ENCODE data around the gene TRRAP. TPM values are rescaled to one million over a fixed set of nuclear protein-coding genes. Genes with fewer than 3 reads are reported as not detected.

The TRRAP gene
- total and polyA plus RNA-seq, 2 of the 4 experiments (the other 2 are of a cell fraction), result 12.5 to 18.1 TPM

GRCh38 chr7:99029466-99030435, 151.4 kb downstream of the TRRAP start:
- POLR2A ChIA-PET (ENCODE audit: unreplicated experiment), result no interaction called here
- H2BK20ac ChIP-seq (ENCODE audit: low read depth, low read length), result no peak overlapping the region
- no peaks in the 10 kb centered on the region for H3K27me3 ChIP-seq (ENCODE audit: control insufficient read depth, insufficient read depth, low read length)
- no peak overlapping the region for H4K8ac ChIP-seq (ENCODE audit: low read depth in 2 of 2, low read length in 2 of 2)
- no peak overlapping the region for H4K91ac ChIP-seq (ENCODE audit: insufficient read depth, low read depth, low read length)
- H3K9ac ChIP-seq (ENCODE audit: low read depth, low read length), result no peak overlapping the region
- no peaks in the 10 kb centered on the region for H3K4me1 ChIP-seq (ENCODE audit: control insufficient read depth, insufficient read depth, low read length)
- H3K4me2 ChIP-seq (ENCODE audit: low read depth, low read length), result no peak overlapping the region
- intact Hi-C loops (cut with micrococcal nuclease) (no loop called here), in situ Hi-C loops (cut with MboI; ENCODE audit: low sequenced_read_pairs) (no loop called here), dilution Hi-C loops (cut with HindIII; ENCODE audit: low sequenced_read_pairs, unreplicated experiment) (no loop called here)
- peaks cover 4% of the 10 kb centered on the region for H3K9me1 ChIP-seq (ENCODE audit: insufficient read depth, low read length)
- H2BK15ac ChIP-seq (ENCODE audit: low read depth, low read length), result no peak overlapping the region
- no peak overlapping the region for H3K23ac ChIP-seq (ENCODE audit: low read depth, low read length)
- no peak overlapping the region for H2BK120ac ChIP-seq (ENCODE audit: low read depth, low read length)
- TSS peak; percentile 56 for BruUV-seq (replicated peaks)
- peak; percentile 35 for DNase-seq
- peaks cover 4% of the 10 kb centered on the region; the same call in 1 of the 2 replicates for H4K20me1 ChIP-seq (ENCODE audit: insufficient read depth, low read length)
- no peak overlapping the region for H2AK5ac ChIP-seq (ENCODE audit: low read depth, low read length)
- no peak overlapping the region for H4K5ac ChIP-seq (ENCODE audit: low read depth, low read length)
- no peak overlapping the region for H2BK5ac ChIP-seq (ENCODE audit: low read depth, low read length, poor library complexity, severe bottlenecking)
- H3K9me3 ChIP-seq (ENCODE audit: control insufficient read depth, insufficient read depth, low read length), result no peaks in the 10 kb centered on the region
- no peak overlapping the region for H3K27ac ChIP-seq (ENCODE audit: insufficient read depth, low read length)
- H3K36me3 ChIP-seq (ENCODE audit: control insufficient read depth, insufficient read depth, low read length), result peaks cover 63% of the 10 kb centered on the region
- no peak overlapping the region for H2AK9ac ChIP-seq (replicated peaks; ENCODE audit: low read depth, low read length, poor library complexity)
- H3K18ac ChIP-seq (ENCODE audit: low read depth, low read length), result no peak overlapping the region
- H2AFZ ChIP-seq (replicated peaks; ENCODE audit: low read length, poor library complexity), result no peak overlapping the region
- TF ChIP-seq FOS (IDR thresholded peaks at IDR 0.05; ENCODE audit: low read depth, low read length) (no peak), MXI1 (IDR thresholded peaks at IDR 0.05; ENCODE audit: borderline replicate concordance, low read depth, low read length) (no peak), POLR2A (IDR thresholded peaks at IDR 0.05; ENCODE audit: low read depth, low read length) (no peak), CEBPB (IDR thresholded peaks at IDR 0.05; ENCODE audit: low read depth, low read length) (no peak), CHD1 (IDR thresholded peaks at IDR 0.05; ENCODE audit: low read depth, low read length) (no peak), MAZ (IDR thresholded peaks at IDR 0.05; ENCODE audit: borderline replicate concordance, low read depth, low read length) (no peak), SMC3 (IDR thresholded peaks at IDR 0.05; ENCODE audit: low read depth, low read length) (no peak), RAD21 (IDR thresholded peaks at IDR 0.05; ENCODE audit: low read length) (no peak), RCOR1 (IDR thresholded peaks at IDR 0.05; ENCODE audit: insufficient replicate concordance, low read length) (no peak), BHLHE40 (IDR thresholded peaks at IDR 0.05; ENCODE audit: low read depth, low read length) (no peak), MAFK (IDR thresholded peaks at IDR 0.05; ENCODE audit: low read depth, low read length) (no peak)
- TF ChIP-seq, protein P1, sequence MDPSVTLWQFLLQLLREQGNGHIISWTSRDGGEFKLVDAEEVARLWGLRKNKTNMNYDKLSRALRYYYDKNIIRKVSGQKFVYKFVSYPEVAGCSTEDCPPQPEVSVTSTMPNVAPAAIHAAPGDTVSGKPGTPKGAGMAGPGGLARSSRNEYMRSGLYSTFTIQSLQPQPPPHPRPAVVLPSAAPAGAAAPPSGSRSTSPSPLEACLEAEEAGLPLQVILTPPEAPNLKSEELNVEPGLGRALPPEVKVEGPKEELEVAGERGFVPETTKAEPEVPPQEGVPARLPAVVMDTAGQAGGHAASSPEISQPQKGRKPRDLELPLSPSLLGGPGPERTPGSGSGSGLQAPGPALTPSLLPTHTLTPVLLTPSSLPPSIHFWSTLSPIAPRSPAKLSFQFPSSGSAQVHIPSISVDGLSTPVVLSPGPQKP (IDR thresholded peaks at IDR 0.05; ENCODE audit: borderline replicate concordance, low read depth, low read length), result no peak
- TF ChIP-seq, protein P2, sequence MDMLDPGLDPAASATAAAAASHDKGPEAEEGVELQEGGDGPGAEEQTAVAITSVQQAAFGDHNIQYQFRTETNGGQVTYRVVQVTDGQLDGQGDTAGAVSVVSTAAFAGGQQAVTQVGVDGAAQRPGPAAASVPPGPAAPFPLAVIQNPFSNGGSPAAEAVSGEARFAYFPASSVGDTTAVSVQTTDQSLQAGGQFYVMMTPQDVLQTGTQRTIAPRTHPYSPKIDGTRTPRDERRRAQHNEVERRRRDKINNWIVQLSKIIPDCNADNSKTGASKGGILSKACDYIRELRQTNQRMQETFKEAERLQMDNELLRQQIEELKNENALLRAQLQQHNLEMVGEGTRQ (IDR thresholded peaks at IDR 0.05; ENCODE audit: low read depth, low read length), result no peak
- 100% methylated on average over 1 of the region's 9 CpGs; no CpG with 5 or more reads in 1 of the 2 experiments for WGBS, 2 experiments (ENCODE audit: extremely low coverage in 2 of 2, insufficient read length in 1 of 2)
- ATAC-seq (ENCODE audit: low read depth), result no peak
- H3K79me1 ChIP-seq (ENCODE audit: low read depth in 1 of 2, low read length in 2 of 2), result peaks cover 0 to 42% of the 10 kb centered on the region in 2 experiments; a peak in 3 of 4 replicates
- CTCF ChIA-PET, result no interaction called here
- H3K4me3 ChIP-seq (ENCODE audit: insufficient read depth, low read depth, low read length), result no peak overlapping the region
- no peak overlapping the region for H3K14ac ChIP-seq (replicated peaks; ENCODE audit: low read depth, low read length)
- H3K56ac ChIP-seq (ENCODE audit: extremely low read depth, insufficient read depth, low read length), result no peak overlapping the region
- no peak overlapping the region for H3K4ac ChIP-seq (ENCODE audit: low read depth, low read length)
